ENCODE results near the gene PPP1R16B. TPM values are rescaled to one million over a fixed set of nuclear protein-coding genes. Genes with fewer than 3 reads are reported as not detected.

PPP1R16B gene
- total RNA-seq, 2 donors from 2014 or later, result 1.6 to 4.7 TPM

DNA sequence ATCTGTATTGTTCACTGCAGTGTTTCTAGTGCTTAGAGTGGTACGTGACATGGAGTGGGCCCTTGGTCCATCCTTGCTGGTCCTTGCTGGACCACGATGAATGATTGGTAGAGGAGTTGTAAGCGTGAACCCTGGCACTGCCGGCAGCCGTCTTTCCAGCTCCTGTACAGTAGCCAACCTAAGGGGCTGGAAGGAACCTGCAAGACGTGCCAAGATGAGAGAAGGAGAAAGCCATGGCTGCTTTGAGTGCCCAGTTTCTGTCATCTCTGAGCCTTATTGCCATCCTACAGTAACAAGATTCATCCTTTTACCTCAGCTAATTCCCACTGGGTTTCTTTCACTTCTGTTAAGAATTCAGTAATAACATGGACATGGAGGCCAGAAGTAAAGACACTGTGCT is 162.6 kb downstream of the PPP1R16B start:
- no peak for ATAC-seq
- TF ChIP-seq, protein P1, sequence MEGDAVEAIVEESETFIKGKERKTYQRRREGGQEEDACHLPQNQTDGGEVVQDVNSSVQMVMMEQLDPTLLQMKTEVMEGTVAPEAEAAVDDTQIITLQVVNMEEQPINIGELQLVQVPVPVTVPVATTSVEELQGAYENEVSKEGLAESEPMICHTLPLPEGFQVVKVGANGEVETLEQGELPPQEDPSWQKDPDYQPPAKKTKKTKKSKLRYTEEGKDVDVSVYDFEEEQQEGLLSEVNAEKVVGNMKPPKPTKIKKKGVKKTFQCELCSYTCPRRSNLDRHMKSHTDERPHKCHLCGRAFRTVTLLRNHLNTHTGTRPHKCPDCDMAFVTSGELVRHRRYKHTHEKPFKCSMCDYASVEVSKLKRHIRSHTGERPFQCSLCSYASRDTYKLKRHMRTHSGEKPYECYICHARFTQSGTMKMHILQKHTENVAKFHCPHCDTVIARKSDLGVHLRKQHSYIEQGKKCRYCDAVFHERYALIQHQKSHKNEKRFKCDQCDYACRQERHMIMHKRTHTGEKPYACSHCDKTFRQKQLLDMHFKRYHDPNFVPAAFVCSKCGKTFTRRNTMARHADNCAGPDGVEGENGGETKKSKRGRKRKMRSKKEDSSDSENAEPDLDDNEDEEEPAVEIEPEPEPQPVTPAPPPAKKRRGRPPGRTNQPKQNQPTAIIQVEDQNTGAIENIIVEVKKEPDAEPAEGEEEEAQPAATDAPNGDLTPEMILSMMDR (IDR thresholded peaks at IDR 0.05), result no peak
- no peak for TF ChIP-seq POLR2A (IDR thresholded peaks at IDR 0.05)
- Histone ChIP-seq H3K4me1 (peaks cover 3% of the 10 kb centered on the region), H3K27me3 (no peaks in the 10 kb centered on the region), H3K27ac (no peak overlapping the region), H3K36me3 (replicated peaks in 1 of 2; ENCODE audit: insufficient read depth in 1 of 2, low read depth in 2 of 2) (no peaks in the 10 kb centered on the region), H3K9me3 (no peaks in the 10 kb centered on the region), H3K4me3 (no peak overlapping the region)
- 80 to 87% methylated on average over 6 of the region's 6 CpGs for WGBS, 2 donors
- no peak for DNase-seq
- intact Hi-C loops (cut with DNase I), result no loop called here

DNA sequence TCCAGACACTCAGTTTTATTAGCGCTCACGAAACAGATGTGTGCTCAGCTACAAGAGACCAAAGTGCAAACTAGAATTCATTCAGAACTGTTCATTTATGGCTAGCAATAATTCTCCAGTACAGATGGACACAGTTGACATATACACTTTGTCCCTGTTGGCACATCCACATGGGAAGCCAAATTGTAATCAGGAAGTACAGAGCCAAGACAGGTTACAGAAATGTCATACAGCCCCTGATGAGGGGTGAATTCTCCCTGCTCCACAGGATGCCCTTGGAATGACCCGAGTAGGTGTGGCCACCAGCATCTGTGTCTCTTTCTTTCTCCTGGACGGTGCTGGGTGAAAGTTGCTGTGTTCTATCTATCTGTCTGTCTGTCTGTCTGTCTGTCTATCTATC is 164.2 kb downstream of the PPP1R16B start:
- 90 to 93% methylated on average over 2 to 4 of the region's 4 CpGs for WGBS, 2 donors
- DNase-seq, result no peak
- TF ChIP-seq, protein P1 (IDR thresholded peaks at IDR 0.05), result no peak
- no peak for TF ChIP-seq POLR2A (IDR thresholded peaks at IDR 0.05)

DNA sequence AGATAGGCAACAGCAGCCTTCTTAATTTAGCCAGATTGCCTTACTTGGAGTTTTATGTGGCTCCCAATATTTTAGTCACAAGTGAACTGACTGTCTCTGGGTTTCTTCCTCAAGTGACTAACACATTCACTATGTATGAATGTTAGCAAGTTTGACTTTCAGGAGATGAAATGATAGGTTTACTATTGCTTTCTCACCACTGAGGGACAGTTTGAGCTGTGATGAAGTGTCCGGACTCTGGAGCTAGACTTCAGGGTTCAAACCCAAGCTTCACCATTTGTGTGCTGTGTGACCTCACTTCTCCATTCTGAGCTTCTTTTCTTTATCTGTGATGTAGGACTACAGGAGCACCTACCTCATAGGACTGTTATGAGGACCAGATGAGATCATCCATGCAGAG is 164.8 kb downstream of the PPP1R16B start:
- no peak for DNase-seq
- no peak overlapping the region for H3K4me3 ChIP-seq
- H3K27me3 ChIP-seq, result no peaks in the 10 kb centered on the region
- no peaks in the 10 kb centered on the region for H3K9me3 ChIP-seq
- H3K36me3 ChIP-seq (replicated peaks in 1 of 2; ENCODE audit: insufficient read depth in 1 of 2, low read depth in 2 of 2), result no peaks in the 10 kb centered on the region
- intact Hi-C loops (cut with DNase I), result no loop called here
- no peaks in the 10 kb centered on the region for H3K4me1 ChIP-seq
- TF ChIP-seq, protein P1 (IDR thresholded peaks at IDR 0.05), result no peak
- TF ChIP-seq POLR2A (IDR thresholded peaks at IDR 0.05), result no peak
- no peak for ATAC-seq
- H3K27ac ChIP-seq, result no peak overlapping the region
- WGBS, 2 donors, result 83 to 100% methylated on average over 1 of the region's 1 CpG

More for the DNA sequence above, 164.2 kb downstream of the PPP1R16B start:
- no peak overlapping the region for H3K4me3 ChIP-seq
- no peaks in the 10 kb centered on the region for H3K27me3 ChIP-seq
- H3K9me3 ChIP-seq, result no peaks in the 10 kb centered on the region
- H3K4me1 ChIP-seq, result no peaks in the 10 kb centered on the region
- H3K36me3 ChIP-seq (replicated peaks in 1 of 2; ENCODE audit: insufficient read depth in 1 of 2, low read depth in 2 of 2), result no peaks in the 10 kb centered on the region
- intact Hi-C loops (cut with DNase I), result no loop called here
- no peak overlapping the region for H3K27ac ChIP-seq
- ATAC-seq, result no peak

Small RNA genes within 50 kb of the gene (small RNA-seq; reads per million reads assigned to genes)
- gene AL023803.1, result not detected

Other genes with a start within 250 kb of the PPP1R16B start
- gene ADIG, start 224.5 kb upstream of the PPP1R16B start, total RNA-seq, result not detected
- not detected for gene ARHGAP40, start 203.9 kb upstream of the PPP1R16B start, total RNA-seq
- not detected for gene SLC32A1, start 81.2 kb upstream of the PPP1R16B start, total RNA-seq
- gene ACTR5, start 57.2 kb upstream of the PPP1R16B start, total RNA-seq, result 1 to 10 TPM; 4.9 to 7.9 TPM
- gene FAM83D, start 120.7 kb downstream of the PPP1R16B start, total RNA-seq, result under 1 TPM in 1 of 2 donors, not detected in 1; 0.52 TPM
- 1 to 10 TPM; 6.9 to 7.3 TPM for gene DHX35, start 156.6 kb downstream of the PPP1R16B start, total RNA-seq

Data from body of pancreas (tissue), 4 donors.